HepG2 (cell line): Measurements from ENCODE around the gene L3MBTL4. TPM values are rescaled to one million over a fixed set of nuclear protein-coding genes. Genes with fewer than 3 reads are reported as not detected.
A peak's percentile ranks its signal among the peaks of the same experiment; 100 is the strongest.

Source experiments
- BCLAF1 ChIP-seq: fragments of 450-650 bp; IDR thresholded peaks from 2 replicates; pipeline ENCODE4 v1.6.1; 2017; ENCODE audit warnings: mild to moderate bottlenecking
- HOMEZ ChIP-seq: IDR thresholded peaks from 2 replicates; pipeline ENCODE4 v1.6.1; 2016; ENCODE audit warnings: low read depth
- MIXL1 ChIP-seq: IDR thresholded peaks from 2 replicates; pipeline ENCODE4 v1.6.1; 2016
- MLX ChIP-seq: IDR thresholded peaks from 2 replicates; pipeline ENCODE4 v1.6.1; 2016
- NR2F1 ChIP-seq, 2 experiments: fragments of 450-650 bp in 1 of 2; formaldehyde crosslinking in 1 of 2; IDR thresholded peaks; 2 replicates each; pipeline versions ENCODE4 v1.5.0 to v1.6.1; 2016 to 2020; ENCODE audit warnings: mild to moderate bottlenecking in 1 of 2, missing compliant biosample characterization in 1 of 2, missing genetic modification reagents in 1 of 2, moderate library complexity in 1 of 2
- SMAD9 ChIP-seq: sonication (generic); formaldehyde crosslinking; IDR thresholded peaks from 2 replicates; pipeline ENCODE4 v1.5.1; 2020; ENCODE audit warnings: mild to moderate bottlenecking, missing genetic modification reagents
- SOX13 ChIP-seq, 3 experiments: fragments of 450-650 bp in 1 of 3; sonication (generic) in 1 of 3; formaldehyde crosslinking in 1 of 3; IDR thresholded peaks in 2 of 3; conservative IDR thresholded peaks in 1 of 3; 2 replicates each; pipeline versions ENCODE4 v1.5.0 to v1.6.1; 2016 to 2020; ENCODE audit warnings: antibody characterized with exemption in 1 of 3, mild to moderate bottlenecking in 1 of 3, missing compliant biosample characterization in 1 of 3, missing genetic modification reagents in 1 of 3, moderate library complexity in 1 of 3
- SSRP1 ChIP-seq: IDR thresholded peaks from 2 replicates; pipeline ENCODE4 v1.6.1; 2016; ENCODE audit warnings: control low read depth
- TGIF2 ChIP-seq: IDR thresholded peaks from 2 replicates; pipeline ENCODE4 v1.6.1; 2016; ENCODE audit warnings: control low read depth, missing compliant biosample characterization
- THAP7 ChIP-seq: sonication (generic); formaldehyde crosslinking; IDR thresholded peaks from 2 replicates; pipeline ENCODE4 v1.8.1; 2023; ENCODE audit warnings: mild to moderate bottlenecking, missing genetic modification reagents
- ZBTB44 ChIP-seq: sonication (generic); formaldehyde crosslinking; IDR thresholded peaks from 2 replicates; pipeline ENCODE4 v1.4.0; 2020; ENCODE audit warnings: missing genetic modification reagents
- ZNF343 ChIP-seq: sonication (generic); formaldehyde crosslinking; IDR thresholded peaks from 2 replicates; pipeline ENCODE4 v1.4.0; 2020; ENCODE audit warnings: mild to moderate bottlenecking, missing genetic modification reagents
- ZNF616 ChIP-seq: sonication (generic); formaldehyde crosslinking; IDR thresholded peaks from 2 replicates; pipeline ENCODE4 v1.5.0; 2020; ENCODE audit warnings: low read depth, mild to moderate bottlenecking, missing genetic modification reagents
- ZNF674 ChIP-seq: sonication (generic); formaldehyde crosslinking; IDR thresholded peaks from 2 replicates; pipeline ENCODE4 v1.5.0; 2020; ENCODE audit warnings: low read depth, mild to moderate bottlenecking, missing genetic modification reagents
- ZNF784 ChIP-seq: sonication (generic); formaldehyde crosslinking; IDR thresholded peaks from 2 replicates; pipeline ENCODE4 v1.5.1; 2020; ENCODE audit warnings: missing genetic modification reagents, mild to moderate bottlenecking, borderline replicate concordance
- ZSCAN5A ChIP-seq: sonication (generic); formaldehyde crosslinking; IDR thresholded peaks from 2 replicates; pipeline ENCODE4 v1.8.0; 2022; ENCODE audit warnings: mild to moderate bottlenecking, missing genetic modification reagents, borderline replicate concordance
- polyA plus RNA-seq, 8 experiments: library from polyadenylated mRNA; depleted of rRNA in 3 of 8; stranded (reverse) in 7 of 8; unstranded in 1 of 8; fragments of >200 nt; fragmentation: Illumina TruSeq in 4 of 8; extraction: Trizol in 4 of 8; gene quantifications; 2 replicates each; pipeline versions ENCODE4 v1.2.1 to v1.2.3, GENCODE V29; 2011 to 2016; ENCODE audit warnings: low read depth in 4 of 8, missing spikeins in 1 of 8, mixed read lengths in 1 of 8; ENCODE audit not compliant: insufficient read depth in 1 of 8
- total RNA-seq, 5 experiments: library from RNA; depleted of rRNA; stranded (reverse); fragments of >200 nt; fragmentation: Illumina TruSeq; extraction: Trizol; gene quantifications; 2 replicates each; pipeline ENCODE4 v1.2.3, GENCODE V29; 2016; ENCODE audit warnings: low read depth in 1 of 5

L3MBTL4 gene
- total and polyA plus RNA-seq, 2 of the 13 experiments (the other 11 are each of a cell fraction or from before 2014, with no cell fraction given): 10.8 to 13.3 TPM

GRCh38 chr18:5998166-5998881 lies 416.4 kb downstream of the L3MBTL4 start (continued):
- TF ChIP-seq ZNF616 (no peak), BCLAF1 (no peak), SSRP1 (CRISPR knock-in tag) (no peak), HOMEZ (peak; percentile 79; the same call in 1 of the 2 replicates), ZBTB44 (no peak), SMAD9 (CRISPR knock-in tag) (no peak), TGIF2 (CRISPR knock-in tag) (no peak), THAP7 (no peak), MIXL1 (0 out of 2 replicates have a peak, but pooled peaks have one; percentile 20), ZNF674 (no peak), ZSCAN5A (CRISPR knock-in tag) (peak; percentile 53; the same call in 1 of the 2 replicates), ZNF343 (CRISPR knock-in tag) (no peak), MLX (CRISPR knock-in tag) (no peak; the same call in 1 of the 2 replicates), SOX13 (IDR thresholded peaks at IDR 0.05) (no peak), SOX13 (CRISPR knock-in tag; conservative IDR thresholded peaks at IDR 0.05 in 1 of 2, IDR thresholded peaks at IDR 0.05 in 1 of 2) (peak in 1 of 2 experiments; percentile 82; a peak in 2 of 4 replicates), NR2F1 (CRISPR knock-in tag; IDR thresholded peaks at IDR 0.05) (peak; percentile 45 to 53; a peak in 2 of 4 replicates), ZNF784 (0 out of 2 replicates have a peak, but pooled peaks have one; percentile 52)
